Inferior parietal cortex (tissue), 1 donor: Measurements from ENCODE around the gene DPF3.
"Not testable (repeated sequence)": the region's sequence is repeated elsewhere in the genome, so short reads cannot be mapped to it uniquely, and the experiment has no call there.

Experiments
- DNase-seq: peaks from one replicate; pipeline ENCODE4 v3.0.0-alpha.2; 2016; ENCODE audit errors: extremely low spot score

Gene DPF3

DNA sequence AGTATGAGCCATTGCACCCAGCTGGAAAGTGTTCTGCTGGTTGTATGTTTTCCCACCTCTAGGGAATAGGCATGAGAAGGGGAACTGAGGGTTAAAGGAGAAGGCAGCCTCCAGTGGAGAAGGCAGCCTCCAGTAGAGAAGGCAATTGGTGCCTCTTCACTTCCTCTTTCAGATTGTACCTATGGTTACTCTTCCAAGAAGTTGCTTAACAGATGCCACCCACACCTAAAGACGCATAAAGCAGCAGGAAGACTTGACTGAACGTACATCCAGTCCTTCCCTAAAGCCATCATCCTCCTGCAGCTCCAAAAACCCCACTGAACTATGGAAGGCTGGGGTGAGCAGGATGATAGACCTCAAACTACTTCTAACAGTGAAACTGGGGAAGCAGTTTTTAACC is 13.1 kb downstream of the DPF3 start:
- DNase-seq, result no peak

DNA sequence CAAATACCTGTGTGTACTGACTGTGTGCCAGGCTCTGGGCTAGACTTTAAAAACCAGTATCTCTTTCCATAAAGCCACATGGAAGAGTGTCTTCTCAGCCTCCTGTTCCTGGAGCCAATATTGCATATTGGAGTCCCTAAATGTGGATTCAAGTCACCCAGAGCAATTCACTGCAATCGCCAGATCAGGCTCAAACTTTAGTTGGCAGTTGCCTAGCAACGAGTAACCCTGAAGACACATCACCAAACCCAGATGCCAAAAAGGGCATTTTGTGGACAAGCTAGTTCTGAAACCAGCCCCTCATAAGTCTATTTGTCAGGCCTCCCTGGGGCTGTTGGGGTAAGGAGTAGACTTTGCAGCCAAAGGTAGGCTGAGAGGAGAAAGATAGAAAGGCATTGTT is 13.7 kb downstream of the DPF3 start:
- no peak for DNase-seq

DNA sequence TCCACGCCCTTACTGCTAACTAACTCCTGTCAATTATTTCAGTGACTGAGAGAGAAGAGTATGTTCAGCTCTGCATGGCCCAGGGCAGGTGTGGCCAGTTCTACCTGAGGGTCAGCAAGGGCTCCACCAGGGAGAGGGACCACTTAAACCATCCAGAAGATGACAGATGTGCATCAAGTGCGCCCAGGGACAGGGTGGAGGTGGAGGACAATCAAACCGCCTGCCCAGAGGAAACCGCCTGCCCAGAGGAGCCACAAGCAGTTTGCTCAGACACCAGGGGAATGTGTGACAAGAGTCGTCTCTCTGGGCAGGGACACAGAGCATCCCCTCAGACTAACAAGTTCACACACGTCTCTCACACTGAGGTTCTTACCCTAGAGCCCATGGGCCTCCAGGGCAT is 14.5 kb downstream of the DPF3 start:
- no peak for DNase-seq

DNA sequence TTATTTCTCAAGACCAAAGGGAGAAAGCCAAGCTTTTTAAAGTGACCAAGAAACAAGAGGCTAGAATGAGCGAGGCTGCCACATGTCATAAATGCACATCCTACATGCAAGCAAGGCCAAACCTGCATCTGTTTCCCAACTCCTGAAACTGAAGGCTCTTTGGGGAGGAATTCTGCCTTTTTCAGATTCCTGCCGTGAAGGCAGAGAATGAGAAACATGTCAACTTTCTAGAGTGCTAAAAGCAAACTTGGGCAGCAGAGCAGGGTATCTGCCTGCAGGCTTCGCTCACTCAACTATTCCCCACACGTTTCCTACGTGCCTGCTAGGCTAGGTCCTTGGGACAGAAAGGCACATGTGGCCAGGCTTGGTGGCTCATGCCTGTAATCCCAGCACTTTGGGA is 15.2 kb downstream of the DPF3 start:
- no peak for DNase-seq

DNA sequence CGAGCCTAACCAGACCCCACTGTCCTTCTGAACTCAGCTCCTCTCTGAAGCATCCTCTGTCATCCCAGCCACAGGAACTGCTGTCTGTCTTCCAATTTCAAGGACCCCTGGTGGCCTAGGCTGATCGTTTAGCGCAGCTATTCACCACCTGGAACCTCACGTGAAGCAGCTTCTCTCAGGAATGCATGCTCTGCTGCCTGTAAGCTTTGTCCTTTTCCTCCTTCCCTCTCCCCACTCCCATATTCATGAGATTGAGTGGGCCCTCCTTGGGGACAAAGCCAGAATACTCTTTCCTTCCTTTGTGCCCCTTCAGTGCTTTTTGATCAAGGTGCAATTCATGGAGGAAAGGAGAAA is 17.2 kb downstream of the DPF3 start:
- no peak for DNase-seq

DNA sequence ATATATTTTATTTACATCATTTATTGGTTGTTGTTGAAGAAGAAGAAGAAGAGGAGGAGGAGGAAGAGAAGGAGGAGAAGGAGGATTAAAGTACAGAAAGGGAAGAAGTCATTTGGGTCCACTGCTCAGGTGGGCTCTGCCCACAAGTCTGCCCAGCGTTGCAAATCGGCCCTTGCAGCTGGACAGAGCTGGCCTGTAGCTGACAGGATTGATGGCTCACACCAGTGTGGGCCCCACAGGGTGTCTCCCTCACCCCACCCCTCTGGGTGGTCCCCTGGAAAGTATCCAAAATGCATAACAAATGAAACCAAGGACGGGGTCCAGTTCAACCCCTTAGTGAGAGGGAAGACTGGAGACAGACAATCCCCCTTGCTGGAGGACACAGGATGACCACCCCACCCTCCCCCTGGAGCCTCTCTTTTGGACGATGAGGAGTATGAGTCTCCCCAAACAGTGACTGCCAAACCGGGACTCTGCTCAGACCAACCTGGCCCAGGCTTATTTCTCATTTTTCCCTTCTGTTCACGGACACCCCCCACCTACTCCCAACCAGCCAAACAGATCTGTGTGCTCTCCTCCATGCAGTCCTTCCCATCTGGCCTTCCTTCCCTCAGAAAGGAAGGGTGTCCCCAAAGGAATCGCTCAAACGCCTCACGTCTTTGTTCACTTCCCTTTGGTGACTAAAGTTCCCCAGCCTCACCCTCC is 17.7 kb downstream of the DPF3 start:
- no peak for DNase-seq

DNA sequence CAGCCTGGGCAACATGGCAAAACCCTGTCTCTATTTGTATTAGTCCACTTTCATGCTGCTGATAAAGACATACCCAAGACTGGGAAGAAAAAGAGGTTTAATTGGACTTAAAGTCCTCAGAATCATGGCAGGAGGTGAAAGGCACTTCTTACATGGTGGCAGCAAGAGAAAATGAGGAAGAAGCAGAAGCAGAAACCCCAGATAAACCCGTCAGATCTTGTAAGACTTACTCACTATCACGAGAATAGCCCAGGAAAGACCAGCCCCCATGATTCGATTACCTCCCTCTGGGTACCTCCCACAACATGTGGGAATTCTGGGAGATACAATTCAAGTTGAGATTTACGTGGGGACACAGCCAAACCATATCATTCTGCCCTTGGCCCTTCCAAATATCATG is 23.0 kb downstream of the DPF3 start:
- DNase-seq, result not testable (repeated sequence)

DNA sequence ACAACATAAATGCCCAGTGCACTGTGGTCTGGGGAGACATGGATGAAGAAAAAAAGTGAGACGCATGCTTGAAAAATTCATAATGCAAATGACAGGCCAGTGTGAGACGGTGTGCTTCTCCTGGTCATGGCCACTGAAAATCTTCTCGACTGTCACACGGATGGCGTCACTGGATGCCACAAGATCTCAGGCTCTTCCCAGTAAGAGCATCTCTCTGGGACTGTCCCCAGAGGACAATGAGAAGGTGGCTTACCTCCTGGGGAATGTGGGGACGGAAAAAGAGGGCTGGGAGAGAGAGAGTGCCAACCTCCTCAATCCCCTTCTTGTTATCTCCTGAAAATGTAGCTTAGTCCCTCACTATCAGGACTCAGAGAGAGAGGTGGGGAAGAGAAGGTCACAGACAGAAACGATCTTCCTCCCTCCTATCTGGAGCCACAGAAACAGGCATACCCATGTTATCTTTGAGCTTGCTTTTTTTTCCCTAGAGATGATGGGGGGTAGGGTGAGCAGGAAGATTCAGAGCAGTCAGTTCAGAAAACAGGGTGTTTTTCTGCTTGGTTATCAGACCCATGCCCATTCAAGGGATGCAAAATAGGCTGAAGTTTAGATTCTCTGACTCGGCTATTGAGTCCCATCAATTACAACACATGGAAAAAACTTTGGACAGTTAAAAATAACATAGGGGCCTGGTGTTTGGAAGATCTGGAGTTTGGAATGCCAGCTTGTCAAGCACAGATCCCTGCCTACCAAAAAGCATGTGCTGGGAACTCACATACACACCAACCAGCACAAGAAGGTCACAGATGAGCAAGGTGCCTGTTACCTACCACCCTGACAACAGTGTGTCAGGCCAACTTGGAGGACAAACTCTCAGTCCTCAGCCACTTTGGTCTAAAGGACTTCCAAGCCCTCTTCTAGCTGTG is 24.2 kb downstream of the DPF3 start:
- DNase-seq, result no peak

DNA sequence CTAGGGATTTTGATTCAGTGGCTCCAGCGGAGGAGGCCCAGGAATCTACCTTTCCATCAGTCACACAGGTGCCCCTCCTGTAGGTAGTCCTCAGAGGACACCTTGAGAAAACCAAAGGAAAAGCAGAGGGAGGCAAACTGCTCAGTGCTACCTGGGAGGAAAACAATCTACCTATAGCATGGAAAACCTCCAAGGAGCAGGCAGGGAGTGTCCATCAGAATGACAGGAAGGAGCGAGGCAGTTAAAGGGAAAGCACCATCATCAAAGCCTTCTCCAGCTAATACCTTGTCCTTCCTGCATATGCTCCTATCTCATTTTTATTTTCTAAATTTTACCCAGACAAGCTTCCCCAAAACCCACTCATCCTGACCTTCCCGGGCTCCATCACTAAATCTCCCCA is 25.4 kb downstream of the DPF3 start:
- DNase-seq, result no peak

DNA sequence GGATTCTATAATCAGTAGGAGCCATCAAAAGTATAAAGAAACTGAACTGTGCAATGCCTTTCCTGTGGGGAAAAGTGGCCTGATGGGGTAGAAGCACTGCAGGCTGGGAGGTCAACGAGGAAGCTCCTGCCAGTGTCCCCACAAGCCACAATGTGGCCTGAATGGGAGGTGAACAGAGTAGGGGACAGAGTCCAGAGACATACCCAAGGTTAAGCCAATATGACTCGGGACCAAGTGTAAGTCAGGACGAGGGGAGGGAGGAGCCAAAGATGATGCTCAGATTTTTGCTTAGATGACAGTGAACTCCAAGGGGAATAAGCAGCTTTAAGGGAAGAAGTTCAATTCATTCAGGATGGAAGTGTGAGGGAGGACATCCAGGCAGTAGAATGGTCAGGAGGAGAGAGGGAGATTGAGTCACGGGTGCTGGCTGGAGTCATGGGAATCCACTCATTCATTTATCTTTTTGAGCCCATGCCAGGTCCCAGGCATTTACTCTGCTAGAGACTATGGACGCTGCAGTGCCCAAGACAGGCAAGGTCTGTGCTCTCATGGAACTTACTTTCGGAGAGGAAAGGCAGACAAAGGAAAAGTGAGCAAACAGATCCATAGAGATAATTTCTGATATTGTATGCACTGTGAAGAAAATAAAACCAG is 29.1 kb downstream of the DPF3 start:
- no peak for DNase-seq

DNA sequence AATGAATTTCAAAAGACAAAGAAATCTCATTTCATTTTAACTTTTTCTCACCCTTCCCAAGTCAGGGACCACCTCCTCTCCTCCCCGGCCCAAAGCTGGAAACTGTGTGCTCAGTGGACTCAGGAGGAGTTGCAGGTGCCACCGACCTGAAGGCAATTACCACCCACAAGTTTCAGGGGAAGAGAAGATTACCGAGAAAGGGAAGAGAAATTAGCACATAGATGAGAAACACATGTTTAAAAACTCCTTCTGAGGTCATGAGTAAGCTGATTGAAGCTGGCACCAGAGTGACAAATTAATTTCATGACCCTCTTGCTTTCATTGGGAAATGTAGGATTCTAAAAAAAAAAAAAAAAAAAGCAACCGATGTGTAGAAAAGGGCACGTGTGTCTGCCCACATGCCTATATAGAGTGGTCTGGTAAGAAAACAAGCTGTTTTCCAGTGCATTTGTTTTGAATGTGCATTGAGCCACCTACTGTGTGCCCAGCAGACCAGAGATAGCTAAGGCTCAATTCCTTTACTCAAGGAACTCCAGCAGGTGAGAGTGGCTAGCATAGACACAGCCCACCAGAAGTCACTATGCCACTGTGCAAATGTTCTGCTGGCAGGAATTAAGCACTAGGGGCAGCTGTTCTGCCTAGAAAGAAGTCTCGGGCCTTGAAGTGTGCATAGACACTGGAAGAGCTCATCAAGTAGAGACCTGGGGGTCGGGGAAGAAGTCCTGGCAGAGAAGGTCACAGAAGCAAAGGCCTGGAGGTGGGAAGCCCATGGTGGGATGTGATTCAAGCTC is 30.5 kb downstream of the DPF3 start:
- no peak for DNase-seq

DNA sequence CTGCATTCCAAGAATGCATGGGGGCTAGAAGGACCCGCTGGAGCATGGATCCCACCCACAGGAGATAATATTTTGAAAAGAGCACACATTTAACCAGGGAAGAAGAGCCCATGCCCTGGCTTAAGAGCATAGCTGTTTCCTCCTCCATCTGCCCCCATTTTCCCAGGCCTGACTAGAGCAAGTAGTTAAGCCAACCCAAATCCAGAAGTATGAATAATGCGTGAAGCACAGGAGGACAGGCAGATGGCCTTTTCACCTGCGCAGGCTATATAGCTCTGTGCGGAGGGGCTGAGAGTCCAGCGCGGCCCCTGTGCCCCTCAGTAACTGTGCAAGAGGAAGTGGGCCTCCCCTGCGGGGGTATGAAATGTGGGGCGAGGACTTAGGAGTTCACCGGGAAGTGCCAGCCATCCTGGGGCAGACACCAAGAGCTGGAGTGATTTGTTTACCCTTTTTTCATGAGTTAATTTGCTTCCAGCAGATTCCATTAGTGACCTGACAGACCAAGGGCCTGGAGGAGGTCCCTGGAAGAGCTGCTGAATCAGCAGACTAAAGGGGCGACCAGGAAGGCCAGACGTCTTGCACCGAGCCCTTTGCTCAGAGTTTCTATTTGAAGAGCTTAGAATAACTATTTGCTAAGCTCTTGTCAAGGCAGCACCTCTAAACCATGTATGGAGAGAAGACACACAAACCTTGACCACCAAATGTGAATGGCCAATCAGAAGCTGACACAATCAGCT is 37.2 kb downstream of the DPF3 start:
- DNase-seq, result no peak

DNA sequence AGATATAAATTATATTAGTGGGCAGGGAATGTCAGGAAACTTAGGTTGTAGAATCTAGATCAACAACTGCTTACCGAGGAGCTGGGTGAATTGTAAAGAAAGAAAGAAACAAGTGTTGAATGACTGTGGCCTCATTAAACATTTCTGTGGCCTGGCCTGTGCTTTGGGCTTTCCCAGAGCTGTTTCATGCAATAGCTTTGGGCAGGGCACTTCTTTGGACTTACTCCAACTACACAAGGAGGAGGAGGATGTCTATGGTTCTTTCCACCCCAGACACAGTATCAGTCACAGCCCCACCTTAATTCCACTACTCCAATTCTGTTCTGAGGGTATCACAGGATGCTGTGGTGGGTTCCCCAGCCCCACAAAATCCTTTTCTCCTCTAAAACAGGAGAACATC is 38.0 kb downstream of the DPF3 start:
- no peak for DNase-seq

DNA sequence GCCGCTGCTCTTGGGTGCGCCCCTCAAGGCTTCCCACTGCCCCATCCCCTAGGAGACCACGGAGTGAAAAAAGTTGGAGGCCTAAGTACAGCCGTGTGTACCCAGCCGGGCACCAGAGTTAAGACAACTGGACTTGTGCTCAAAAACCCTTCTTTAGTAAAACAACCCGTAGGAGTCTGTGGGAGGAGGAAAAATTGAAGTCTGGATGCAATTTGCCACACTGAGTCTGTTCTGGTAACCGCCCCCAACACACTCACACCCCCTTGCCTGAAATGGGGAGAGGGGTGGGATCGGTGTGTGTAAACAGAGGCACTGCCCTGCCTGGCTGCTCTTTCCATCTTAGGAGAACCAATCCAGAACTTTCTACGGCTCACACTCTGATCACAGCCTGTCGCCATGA is 41.7 kb downstream of the DPF3 start:
- no peak for DNase-seq

DNA sequence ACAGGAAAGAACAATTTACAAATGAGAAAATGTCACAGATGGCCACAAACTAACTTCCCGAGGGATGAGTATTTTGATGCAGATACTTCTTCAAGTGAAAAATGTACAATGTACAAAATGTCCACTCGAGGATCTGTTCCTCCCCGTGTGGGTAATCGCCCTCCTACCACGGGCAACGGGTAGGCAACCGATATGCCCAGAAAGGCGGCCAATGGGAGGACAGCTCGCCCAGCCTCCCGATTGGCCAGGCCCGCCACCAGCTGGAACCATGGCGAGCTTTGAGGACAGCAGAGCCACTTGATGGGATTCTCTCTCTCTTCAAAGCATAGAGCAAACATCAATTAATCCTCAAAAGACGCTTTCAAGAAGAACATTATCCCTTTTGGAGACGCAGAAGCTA is 42.3 kb downstream of the DPF3 start:
- no peak for DNase-seq

DNA sequence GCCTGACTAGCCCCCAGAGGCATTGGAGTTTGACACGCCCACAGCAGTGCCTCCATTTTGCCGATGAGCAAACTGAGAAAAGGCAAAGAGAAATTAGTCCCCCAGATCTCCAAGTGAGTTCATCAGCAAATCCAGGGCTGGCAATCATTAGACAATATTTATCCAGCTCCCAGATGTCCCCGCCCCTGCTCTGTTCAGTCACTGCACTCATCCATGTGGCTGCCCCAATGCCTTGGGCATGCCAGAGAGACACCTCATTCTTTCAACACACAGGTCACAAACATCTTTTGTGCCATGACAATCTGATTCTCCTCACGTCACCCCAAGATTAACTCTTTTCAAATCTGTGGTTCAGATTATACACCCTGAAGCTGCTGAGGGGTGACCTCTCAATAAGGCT is 43.5 kb downstream of the DPF3 start:
- DNase-seq, result no peak

DNA sequence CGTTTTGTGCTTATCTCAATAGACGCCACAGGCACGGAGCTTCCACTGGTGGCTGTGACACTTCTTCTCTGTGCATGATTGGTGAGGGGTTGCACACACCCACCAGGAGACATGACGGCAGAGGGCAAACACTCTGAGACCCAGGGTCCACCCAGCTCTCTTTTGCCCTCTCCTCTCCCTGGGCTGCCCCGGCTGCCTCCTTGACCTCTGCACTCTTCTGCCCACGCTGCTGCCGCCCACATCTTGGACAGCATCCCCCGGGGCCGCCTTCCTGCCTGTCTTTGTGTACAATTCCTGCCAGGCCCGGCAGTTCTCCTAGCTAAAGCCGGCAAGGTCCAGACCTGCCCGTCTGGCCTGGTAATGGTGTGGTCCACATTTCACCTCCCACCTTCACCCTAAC is 44.7 kb downstream of the DPF3 start:
- DNase-seq, result no peak

DNA sequence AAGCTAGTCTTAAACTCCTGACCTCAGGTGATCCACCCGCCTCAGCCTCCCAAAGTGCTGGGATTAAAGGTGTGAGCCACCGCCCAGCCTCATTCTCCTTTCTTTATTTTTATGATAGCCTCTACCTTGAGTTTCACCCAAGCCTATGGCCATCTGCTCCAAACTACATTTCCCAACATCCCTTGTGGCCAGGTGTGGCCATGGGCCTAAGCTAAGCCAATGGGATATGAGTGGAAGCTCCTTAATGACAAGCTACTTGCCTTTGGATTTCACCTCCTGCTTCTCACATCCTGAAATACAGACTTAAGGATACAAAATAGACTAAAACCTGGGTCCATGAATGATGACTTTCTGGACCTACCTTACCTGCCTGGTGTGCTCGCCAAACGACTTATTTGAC is 46.2 kb downstream of the DPF3 start:
- no peak for DNase-seq

DNA sequence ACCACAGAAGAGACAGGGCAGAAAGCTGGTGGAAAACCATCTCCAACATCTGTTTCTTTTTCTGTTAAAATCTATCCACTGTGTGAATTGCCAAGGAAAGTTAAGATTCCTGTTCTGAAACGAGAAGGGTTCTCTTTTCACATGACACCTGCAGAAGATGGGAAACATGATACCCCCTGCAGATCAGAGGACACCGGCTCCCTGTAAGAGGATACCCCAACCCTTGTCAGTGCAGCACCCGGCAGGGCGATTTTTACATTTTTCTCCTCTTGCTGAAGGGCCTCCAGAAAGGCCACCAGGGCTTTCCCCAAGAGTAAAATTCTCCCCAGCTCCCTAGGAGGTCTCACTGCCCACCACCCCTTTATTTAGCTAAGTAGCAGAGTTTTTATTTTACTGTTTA is 48.2 kb downstream of the DPF3 start:
- DNase-seq, result no peak

DNA sequence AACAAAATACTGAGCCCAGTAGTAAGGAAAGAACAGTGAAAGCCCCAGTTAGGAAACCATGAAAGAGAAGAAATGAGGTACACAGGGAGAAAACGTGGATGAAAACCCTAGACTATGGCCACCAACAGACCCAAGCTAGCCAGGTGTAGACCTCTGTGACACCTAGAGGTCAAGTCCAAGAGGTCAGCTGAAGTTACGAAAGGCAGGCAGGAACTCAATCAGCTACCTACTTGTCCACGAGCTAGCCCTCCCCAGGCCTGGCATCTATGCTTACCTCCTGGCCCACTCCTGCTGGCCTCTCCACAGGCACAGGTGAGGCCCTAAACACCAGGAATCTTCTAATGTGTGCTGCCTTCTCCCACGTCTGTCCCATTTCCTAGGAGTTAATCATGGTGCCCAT is 48.7 kb downstream of the DPF3 start:
- no peak for DNase-seq

DNA sequence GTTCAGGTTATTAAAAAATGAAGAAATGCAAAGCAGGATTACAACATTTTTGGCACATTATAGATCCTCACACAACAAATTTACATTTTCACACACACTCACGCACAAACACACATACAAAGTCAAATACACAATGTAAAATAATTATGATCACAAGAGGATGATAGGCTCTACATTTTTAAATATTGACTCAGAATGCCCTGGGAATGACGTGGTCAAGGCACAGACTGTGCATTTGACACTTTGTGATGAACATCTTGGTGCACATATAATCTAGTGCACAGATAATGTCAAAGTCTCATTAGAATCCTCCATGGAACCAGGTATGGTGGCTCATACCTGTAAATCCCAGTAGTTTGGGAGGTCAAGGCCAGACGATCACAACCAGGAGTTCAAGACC is 49.4 kb downstream of the DPF3 start:
- DNase-seq, result no peak
